HG03565 (cell line): ENCODE measurements around the gene IRF2BPL.
A peak's percentile ranks its signal among the peaks of the same experiment; 100 is the strongest.

ENCODE experiments used
- ATAC-seq: cut with Tn5 transposase; IDR thresholded peaks from one replicate; pipeline ENCODE4 v1.9.1; 2021; ENCODE audit warnings: mild to moderate bottlenecking, moderate library complexity; ENCODE audit not compliant: unreplicated experiment

The IRF2BPL gene

DNA sequence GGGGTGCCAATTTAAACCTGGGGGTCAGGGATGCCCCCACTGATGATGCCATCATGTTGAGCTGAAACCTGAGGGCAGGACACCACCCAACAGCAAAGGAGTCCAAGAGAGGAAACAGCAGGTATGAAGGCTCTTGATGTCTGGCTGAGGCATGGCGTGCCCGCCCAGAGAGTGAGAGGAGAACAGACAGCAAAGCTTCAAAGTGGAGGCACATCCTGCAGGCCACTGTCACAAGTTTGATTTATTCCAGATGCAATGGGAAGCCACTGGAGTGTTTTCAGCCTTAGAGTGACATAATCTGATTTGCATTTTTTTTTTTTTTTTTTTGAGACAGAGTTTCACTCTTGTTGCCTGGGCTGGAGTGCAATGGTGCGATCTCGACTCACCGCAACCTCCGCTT is 34.8 kb downstream of the IRF2BPL start:
- ATAC-seq, result no peak

DNA sequence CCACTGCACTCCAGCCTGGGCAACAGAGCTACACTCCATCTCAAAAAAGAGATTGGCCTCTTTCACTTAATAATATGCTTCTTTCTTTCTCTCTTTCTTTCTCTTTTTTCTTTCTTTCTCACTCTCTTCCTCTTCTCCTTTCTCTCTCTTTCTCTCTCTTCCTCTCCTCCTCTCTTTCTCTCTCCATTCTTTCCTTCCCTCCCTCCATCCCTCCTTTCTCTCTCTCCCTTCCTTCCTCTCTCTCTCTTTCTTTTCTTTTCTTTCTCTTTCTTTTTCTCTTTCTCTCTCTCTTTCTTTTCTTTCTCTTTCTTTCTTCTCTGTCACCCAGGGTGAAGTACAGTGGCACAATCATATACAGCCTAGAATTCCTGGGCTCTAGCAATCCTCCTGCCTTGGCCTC is 38.4 kb downstream of the IRF2BPL start:
- no peak for ATAC-seq

DNA sequence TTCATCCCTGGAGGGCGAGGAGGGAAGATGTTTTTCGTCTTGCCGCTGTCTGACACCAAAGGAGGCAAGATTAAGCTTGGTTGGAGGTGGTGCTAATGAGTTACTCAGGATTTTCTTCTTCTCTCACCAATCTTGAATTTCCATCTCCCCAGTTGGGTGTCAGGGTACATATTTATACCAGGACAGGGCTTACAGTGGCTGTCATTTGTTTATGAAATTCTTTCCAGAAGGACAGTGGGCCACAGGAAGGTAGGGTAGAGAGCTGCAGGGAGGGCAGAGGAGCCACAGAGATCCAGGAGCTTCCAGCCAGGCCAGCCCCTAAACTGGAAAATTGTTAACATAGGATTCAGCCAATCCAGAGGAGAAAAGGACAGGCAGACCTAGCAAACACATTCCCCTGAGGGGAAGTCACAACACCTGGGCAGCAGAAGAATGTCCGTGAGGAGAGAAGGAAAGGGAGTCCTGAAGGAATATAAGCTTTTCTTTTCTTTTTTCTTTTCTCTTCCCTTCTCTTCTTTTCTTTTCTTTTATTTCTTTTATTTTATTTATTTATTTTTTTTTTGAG is 40.5 kb downstream of the IRF2BPL start:
- ATAC-seq, result no peak

DNA sequence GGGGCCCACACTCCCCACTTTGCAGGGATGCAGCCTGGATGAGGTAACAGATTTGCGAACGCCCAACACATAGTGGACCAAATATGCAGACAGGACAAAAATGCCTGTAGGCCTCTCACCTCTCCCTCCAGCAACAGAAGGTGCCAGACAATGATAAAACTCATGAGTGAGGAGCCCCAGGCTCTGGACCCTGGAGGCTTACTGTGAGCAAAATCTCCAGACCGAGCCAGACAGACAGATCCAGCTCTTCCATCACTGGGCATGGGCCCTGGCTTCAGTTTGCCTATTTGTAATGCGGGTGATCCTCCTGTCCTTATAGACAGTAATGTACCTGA is 42.3 kb downstream of the IRF2BPL start:
- ATAC-seq, result no peak

DNA sequence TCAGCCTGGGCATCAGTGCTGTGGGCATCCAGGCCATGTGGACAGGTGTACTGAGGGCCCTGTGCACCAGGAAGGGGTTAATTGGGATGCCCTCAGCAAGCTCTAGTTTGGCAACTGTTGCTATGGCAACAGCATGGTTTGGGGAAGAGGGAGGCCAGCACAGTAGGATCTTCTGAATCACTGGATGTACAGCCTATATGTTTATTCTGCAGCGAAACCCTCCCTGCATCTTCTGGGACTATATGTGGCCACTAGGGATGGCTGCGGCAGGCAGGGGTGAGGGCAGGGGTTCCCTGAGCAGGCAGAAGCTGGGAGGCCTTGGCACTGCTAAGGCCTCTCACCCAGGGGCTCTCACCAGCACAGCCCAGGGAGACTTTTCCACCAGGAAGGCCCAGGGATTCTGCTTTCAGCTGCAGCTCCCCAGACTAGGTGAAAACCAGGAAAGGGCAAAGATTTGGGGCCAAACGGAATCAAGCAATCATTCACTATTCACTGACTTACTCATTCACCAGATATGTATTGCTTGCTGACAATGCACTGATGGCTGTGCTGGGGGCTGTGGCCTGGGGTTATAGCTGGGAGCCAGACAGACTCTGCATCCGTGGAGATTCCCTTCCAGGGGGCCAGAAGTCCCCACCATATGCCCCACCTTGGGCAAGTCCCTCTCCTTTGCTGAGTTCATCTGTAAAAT is 42.8 kb downstream of the IRF2BPL start:
- ATAC-seq, result no peak

DNA sequence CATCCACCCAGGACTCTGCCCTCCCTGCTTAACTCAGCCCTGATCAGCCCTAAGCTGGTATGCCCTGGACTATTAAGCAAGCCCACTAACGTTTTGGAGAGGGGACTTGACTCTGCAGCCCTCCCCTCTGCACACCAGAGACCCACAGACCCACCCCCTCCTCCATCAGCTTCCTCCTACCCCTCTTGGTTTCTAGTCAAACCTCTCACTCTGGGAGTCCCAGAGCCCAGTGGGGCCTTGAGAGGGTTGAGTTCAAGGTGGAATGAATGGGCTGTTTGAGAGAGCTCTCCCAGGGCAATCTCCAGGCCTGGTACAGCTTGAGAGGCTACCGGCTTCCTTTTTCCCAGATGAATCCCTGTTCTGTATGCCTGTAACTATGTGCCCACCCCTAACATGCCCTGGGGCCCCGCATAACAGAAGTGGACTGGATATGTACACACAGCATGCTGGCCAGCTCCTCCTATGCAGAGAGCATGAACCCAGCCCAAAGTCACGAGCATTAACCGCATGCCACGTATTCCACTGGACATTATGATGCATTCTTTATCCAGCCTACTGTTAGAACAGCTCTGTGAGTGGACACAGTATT is 43.6 kb downstream of the IRF2BPL start:
- no peak for ATAC-seq

DNA sequence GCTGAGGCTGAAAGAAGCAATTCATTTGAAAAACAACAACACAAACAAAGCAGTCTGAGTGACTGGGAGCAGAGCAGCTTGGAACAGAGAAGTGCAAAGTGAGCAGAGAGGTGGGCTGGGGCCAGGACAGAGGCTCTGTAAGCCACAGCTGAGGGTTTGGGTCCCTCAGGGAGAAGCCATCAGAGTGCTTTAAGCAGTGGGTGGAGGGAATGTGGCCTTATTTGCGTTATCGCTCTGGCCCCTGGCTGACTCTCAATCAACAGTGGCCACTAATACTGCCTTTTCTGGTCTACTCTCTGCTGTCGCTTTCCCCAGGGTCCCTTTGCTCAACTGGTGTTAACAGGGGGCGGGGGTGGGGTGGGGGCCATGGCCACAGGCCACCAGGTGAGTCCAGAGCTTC is 44.2 kb downstream of the IRF2BPL start:
- ATAC-seq, result no peak

DNA sequence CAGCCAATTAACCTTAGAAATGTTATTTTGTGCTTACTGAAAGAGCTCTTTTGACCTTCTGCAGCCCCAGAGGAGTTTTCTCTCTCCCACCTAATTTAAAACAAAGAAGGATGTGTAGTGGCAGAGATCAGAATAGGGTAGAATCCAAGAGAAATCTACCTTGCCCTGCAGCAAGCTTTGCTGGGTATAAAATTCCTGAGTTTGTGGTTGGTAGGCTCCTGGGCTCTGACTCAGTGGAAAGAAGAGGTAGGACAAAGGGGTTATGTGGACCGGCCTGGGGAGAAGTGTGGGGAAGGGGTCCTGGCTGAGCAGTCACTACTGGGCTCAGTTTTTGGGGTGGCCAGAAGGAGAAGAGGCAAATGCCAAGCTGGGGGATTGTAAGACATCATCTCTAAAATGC is 46.8 kb downstream of the IRF2BPL start:
- ATAC-seq, result no peak

DNA sequence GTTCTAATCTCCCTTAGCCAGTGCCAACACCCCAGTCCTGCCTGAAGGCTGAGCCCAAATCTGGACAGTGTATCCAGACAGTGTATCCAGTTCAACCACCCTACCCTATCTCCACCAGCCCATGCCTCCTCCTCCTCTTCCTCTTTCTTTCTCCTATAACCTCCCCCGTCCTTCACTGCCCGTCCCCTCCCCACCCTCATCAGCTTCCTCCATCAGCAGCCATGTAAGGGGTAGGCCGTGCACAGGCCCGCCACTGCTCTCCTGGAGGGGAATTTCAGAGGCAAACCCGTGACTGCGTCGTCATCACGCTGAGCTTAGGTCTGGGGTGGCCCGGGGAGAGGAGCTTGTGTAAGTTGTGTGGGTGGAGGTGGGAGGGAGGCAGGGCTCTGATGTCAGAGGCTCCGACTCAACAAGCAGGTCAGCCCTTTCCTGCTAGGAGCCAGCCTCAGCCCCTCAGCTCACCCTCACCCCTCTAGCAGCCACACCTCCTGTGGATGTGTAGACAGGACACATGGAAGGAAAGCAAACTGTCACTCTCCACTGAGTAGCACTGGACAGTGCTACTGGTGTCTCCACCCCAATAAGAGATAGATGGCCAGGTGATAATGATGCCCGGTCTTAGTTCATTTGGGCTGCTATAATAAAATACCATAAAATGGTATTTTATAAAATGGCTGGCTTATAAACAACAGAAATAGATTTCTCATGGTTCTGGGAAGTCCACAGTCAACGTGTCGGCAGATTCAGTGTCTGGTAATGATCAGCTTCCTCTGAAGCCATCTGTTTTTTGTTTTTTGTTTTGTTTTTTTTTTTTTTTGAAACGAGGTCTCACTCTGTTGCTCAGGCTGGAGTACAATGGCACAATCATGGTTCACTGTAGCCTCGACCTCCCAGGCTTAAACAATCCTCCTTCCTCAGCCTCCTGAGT is 50.5 kb downstream of the IRF2BPL start:
- peak; percentile 89 for ATAC-seq

DNA sequence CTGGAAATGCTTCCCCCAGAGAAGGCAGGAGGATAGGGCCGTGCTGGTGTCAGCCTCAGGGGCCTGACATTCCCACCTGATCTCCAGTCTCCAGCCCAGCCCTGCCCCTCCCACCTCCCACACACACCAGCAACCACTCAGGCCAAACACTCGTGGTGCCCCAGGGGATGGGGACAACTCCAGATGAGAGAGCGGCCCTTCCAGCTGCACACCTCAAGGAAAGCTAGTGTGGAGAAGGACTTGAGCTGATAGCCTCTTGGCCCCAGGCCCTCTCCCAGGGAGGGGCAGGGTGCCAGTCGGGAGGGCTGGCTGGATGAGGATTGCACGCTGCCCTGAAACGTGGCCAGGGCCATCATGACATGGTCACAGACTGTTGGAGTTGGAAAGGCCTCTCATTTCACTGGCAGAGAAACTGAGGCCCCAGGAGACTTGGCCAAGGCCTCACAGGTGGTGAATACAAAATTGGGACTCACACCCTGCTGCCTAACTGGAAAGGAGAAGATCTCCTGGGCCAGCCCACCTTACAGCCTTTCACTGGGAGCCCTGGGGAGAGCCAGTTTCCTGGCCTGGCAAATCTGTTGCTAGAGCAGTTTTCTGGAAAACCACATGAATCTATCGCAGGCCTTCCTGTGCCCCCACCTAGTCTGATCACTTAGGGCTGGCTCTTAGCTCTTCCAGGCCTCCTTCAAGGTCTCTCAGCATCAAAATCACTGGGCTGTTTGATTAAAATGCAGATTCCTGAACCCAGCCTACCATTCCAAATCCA is 52.1 kb downstream of the IRF2BPL start:
- ATAC-seq, result no peak

DNA sequence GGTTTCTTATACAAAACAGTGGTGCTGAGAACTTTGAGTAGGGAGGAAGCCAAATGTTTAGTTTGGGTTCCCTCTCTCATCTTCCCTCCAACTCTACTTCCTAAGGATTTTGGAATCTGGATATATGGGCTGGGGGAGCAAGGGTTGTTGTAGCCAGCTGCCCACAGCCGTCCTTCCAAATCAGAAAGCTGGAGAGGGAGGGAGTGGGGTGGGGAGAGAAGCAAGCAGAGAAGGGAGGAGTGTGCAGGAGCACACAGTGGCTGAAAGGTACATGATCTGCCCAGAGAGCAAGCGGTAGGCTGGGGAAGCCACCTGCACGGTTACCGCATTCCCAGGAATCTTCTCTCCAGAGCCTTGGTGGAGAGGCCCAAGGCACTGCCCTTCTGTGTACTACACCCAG is 52.7 kb downstream of the IRF2BPL start:
- no peak for ATAC-seq

DNA sequence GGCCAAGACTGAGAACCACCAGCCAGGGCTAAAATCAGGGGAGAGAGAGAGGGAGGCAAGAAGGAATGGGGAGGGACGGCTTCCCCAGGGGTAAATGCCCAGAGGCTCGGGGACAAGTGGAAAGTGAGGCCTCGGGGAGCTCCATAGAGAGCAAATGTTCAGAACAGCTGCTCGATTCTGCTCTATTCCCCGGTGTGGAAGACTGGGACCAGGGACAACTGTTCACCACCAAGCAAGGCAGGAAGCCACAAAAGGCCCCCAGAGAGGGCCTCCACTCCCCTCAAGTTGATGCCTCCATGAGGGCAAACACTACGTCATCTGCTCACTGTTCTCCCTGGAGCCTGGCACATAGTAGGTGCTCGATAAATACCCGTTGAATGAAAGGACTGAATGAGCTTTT is 53.5 kb downstream of the IRF2BPL start:
- ATAC-seq, result no peak
